ENCODE results near the gene PTPA. TPM values are rescaled to one million over a fixed set of nuclear protein-coding genes. Genes with fewer than 3 reads are reported as not detected.
"Not testable (repeated sequence)": the region's sequence is repeated elsewhere in the genome, so short reads cannot be mapped to it uniquely, and the experiment has no call there.

PTPA gene
- total RNA-seq, 1 donor from 2014 or later, result 115 TPM

- H3K36me3 ChIP-seq, result no peaks in the 10 kb centered on the region
- no peak overlapping the region for H3K4me3 ChIP-seq
- intact Hi-C loops (cut with DNase I), result no loop called here
- ATAC-seq, result peak; percentile 14
- H3K27ac ChIP-seq, result no peak overlapping the region
- no peaks in the 10 kb centered on the region for H3K9me3 ChIP-seq
- no peaks in the 10 kb centered on the region for H3K4me1 ChIP-seq
- TF ChIP-seq CTCF (IDR thresholded peaks at IDR 0.05), result no peak
- no peak for DNase-seq
- no peaks in the 10 kb centered on the region for H3K27me3 ChIP-seq
Observed at GRCh38 chr9:129193655-129194054, 82.4 kb downstream of the PTPA start.

- Histone ChIP-seq H3K4me3 (no peak overlapping the region), H3K27me3 (no peaks in the 10 kb centered on the region), H3K36me3 (no peaks in the 10 kb centered on the region), H3K4me1 (no peaks in the 10 kb centered on the region), H3K9me3 (no peaks in the 10 kb centered on the region), H3K27ac (no peak overlapping the region)
- DNase-seq (no peak), ATAC-seq (no peak)
- intact Hi-C loops (cut with DNase I), result no loop called here
- TF ChIP-seq CTCF (IDR thresholded peaks at IDR 0.05), result no peak
Observed at GRCh38 chr9:129194221-129194620, 83.0 kb downstream of the PTPA start.

GRCh38 chr9:129195606-129196005, 84.4 kb downstream of the PTPA start:
- ATAC-seq, result no peak
- Histone ChIP-seq H3K36me3 (no peaks in the 10 kb centered on the region), H3K4me1 (no peaks in the 10 kb centered on the region), H3K9me3 (no peaks in the 10 kb centered on the region), H3K27ac (no peak overlapping the region), H3K4me3 (no peak overlapping the region), H3K27me3 (no peaks in the 10 kb centered on the region)
- no peak for DNase-seq
- no peak for TF ChIP-seq CTCF (IDR thresholded peaks at IDR 0.05)
- intact Hi-C loops (cut with DNase I), result no loop called here

GRCh38 chr9:129197045-129197444, 85.8 kb downstream of the PTPA start:
- H3K4me1 ChIP-seq; H3K27ac ChIP-seq; H3K27me3 ChIP-seq; ATAC-seq; intact Hi-C loops (cut with DNase I); H3K4me3 ChIP-seq; DNase-seq; H3K36me3 ChIP-seq; H3K9me3 ChIP-seq: not testable (repeated sequence)

- ATAC-seq, result no peak
- TF ChIP-seq CTCF (IDR thresholded peaks at IDR 0.05), result no peak
- Histone ChIP-seq H3K36me3 (no peaks in the 10 kb centered on the region), H3K27ac (no peak overlapping the region), H3K4me1 (no peaks in the 10 kb centered on the region), H3K27me3 (no peaks in the 10 kb centered on the region), H3K4me3 (no peak overlapping the region), H3K9me3 (no peaks in the 10 kb centered on the region)
- intact Hi-C loops (cut with DNase I), result no loop called here
- DNase-seq, result no peak
Observed at GRCh38 chr9:129197978-129198318, 86.7 kb downstream of the PTPA start.

Other genes with a start within 250 kb of the PTPA start
- 6.6 TPM for gene KYAT1, start 229.5 kb upstream of the PTPA start, total RNA-seq
- gene LRRC8A, start 229.3 kb upstream of the PTPA start, total RNA-seq, result 68.1 TPM
- gene PHYHD1, start 190.4 kb upstream of the PTPA start, total RNA-seq, result 46.5 TPM
- gene DOLK, start 163.8 kb upstream of the PTPA start, total RNA-seq, result 15.5 TPM
- 49.6 TPM for gene NUP188, start 163.7 kb upstream of the PTPA start, total RNA-seq
- gene SH3GLB2, start 83.1 kb upstream of the PTPA start, total RNA-seq, result 88.4 TPM
- gene MIGA2, start 74.8 kb upstream of the PTPA start, total RNA-seq, result 20.7 TPM
- 13.2 TPM for gene DOLPP1, start 30.3 kb upstream of the PTPA start, total RNA-seq
- gene CRAT, start 622 bp upstream of the PTPA start, total RNA-seq, result 22.8 TPM
- 9.6 TPM for gene IER5L, start 66.8 kb downstream of the PTPA start, total RNA-seq